ENCODE data around the gene TMEM145. TPM values are rescaled to one million over a fixed set of nuclear protein-coding genes. Genes with fewer than 3 reads are reported as not detected.

TMEM145 gene
- total RNA-seq, 4 donors from 2014 or later: not detected

- Histone ChIP-seq H3K4me1 (peaks cover 23 to 39% (median 27%) of the 10 kb centered on the region in 4 donors), H3K4me3 (peak overlapping the region in 2 of 4 donors; percentile 93 to 96), H3K36me3 (no peaks in the 10 kb centered on the region), H3K27me3 (peaks cover 36% of the 10 kb centered on the region), H3K9me3 (no peaks in the 10 kb centered on the region), H3K27ac (no peak overlapping the region)
- in situ Hi-C loops (cut with MboI; ENCODE audit: low pct_ligation_motif_present in 1 of 4, low pct_unique_long_range_greater_than_20kb in 1 of 4, low sequenced_read_pairs in 3 of 4) (loop anchor here (10.0 to 25.0 kb wide), 3 partner anchors 189 to 212 kb away; partner anchors contain the start of gene POU2F2 (in 1 of the 4)), intact Hi-C loops (cut with DNase I; ENCODE audit: low total_unique reads) (loop anchor here (10.0 kb wide), 1 partner anchor 189 kb away; the partner anchor contains the start of gene POU2F2)
- TF ChIP-seq CTCF (IDR thresholded peaks at IDR 0.05) (peak in 1 of 5 experiments; percentile 8), POLR2AphosphoS5 (IDR thresholded peaks at IDR 0.05) (no peak)
- 8% methylated on average over 42 of the region's 92 CpGs; no CpG with 5 or more reads in 1 of the 2 donors for WGBS, 2 donors (ENCODE audit: low coverage in 1 of 2)
- peak; percentile 32 for DNase-seq
Observed at GRCh38 chr19:42323852-42324654, 10.9 kb downstream of the TMEM145 start.

DNA sequence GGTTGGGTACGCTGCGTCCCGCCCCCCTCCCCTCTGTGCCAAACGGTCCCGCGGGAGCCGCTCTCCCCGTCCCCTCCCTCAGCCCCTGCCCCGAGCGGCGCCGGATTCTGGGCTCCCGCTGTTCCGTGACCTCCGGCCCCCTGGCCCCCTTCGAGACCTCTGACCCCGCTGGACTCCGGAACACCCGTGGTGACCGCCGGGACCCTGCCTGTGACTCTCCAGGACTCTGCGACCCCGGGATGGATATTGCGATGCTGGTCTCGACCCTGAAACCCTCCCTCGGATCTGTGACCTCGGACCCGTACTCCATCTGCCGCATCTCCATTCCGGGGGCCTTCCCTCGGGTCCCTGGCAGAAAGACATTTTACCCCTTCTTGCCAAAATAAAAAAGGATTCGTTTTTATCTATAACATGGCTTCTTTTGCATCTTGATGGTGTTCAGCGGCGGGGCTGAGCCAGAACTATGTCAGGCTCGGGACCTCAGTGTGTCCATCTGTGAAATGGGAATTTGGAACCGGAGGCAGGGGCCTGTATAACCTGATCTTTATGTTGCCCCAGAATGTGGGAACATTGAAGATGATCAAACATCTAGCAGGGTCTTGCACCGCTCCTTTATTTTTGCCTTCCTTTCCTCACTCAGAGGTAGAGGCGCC, 11.7 kb downstream of the TMEM145 start:
- Histone ChIP-seq H3K9me3 (no peaks in the 10 kb centered on the region), H3K27me3 (peaks cover 36% of the 10 kb centered on the region), H3K4me3 (peak overlapping the region in 2 of 4 donors; percentile 93 to 96), H3K4me1 (peaks cover 23 to 39% (median 27%) of the 10 kb centered on the region in 4 donors), H3K27ac (peak overlapping the region in 1 of 4 donors; percentile 83), H3K36me3 (no peaks in the 10 kb centered on the region)
- WGBS, 2 donors (ENCODE audit: low coverage in 1 of 2): 6% methylated on average over 30 of the region's 38 CpGs; no CpG with 5 or more reads in 1 of the 2 donors
- intact Hi-C loops (cut with DNase I; ENCODE audit: low total_unique reads): loop anchor here (10.0 kb wide), 1 partner anchor 190 kb away; the partner anchor contains the start of gene POU2F2
- DNase-seq: peak; percentile 22
- TF ChIP-seq POLR2A (IDR thresholded peaks at IDR 0.05) (no peak), CTCF (IDR thresholded peaks at IDR 0.05) (peak in 3 of 5 experiments; percentile 80 to 95 (median 91))
- in situ Hi-C loops (cut with MboI; ENCODE audit: low pct_ligation_motif_present in 1 of 4, low pct_unique_long_range_greater_than_20kb in 1 of 4, low sequenced_read_pairs in 3 of 4): loop anchor here (10.0 to 25.0 kb wide), 3 partner anchors 190 to 212 kb away; partner anchors contain the start of gene POU2F2 (in 1 of the 4)

GRCh38 chr19:42325308-42325895, 12.3 kb downstream of the TMEM145 start, which contains the start of gene MEGF8:
Gene MEGF8, plus strand, starts transcription at chr19:42325635. Its CDS starts 609 bp downstream, at chr19:42326244.
- H3K27me3 ChIP-seq: peaks cover 36% of the 10 kb centered on the region
- no peak for TF ChIP-seq EP300 (IDR thresholded peaks at IDR 0.05; ENCODE audit: low read depth)
- TF ChIP-seq POLR2AphosphoS5 (IDR thresholded peaks at IDR 0.05): peak; percentile 63 to 87 (median 85)
- peak in 2 of 5 experiments; percentile 77 to 86 for TF ChIP-seq CTCF (IDR thresholded peaks at IDR 0.05)
- TF ChIP-seq POLR2A (IDR thresholded peaks at IDR 0.05): peak; percentile 81
- no peaks in the 10 kb centered on the region for H3K36me3 ChIP-seq
- peaks cover 23 to 39% (median 27%) of the 10 kb centered on the region in 4 donors for H3K4me1 ChIP-seq
- no peaks in the 10 kb centered on the region for H3K9me3 ChIP-seq
- in situ Hi-C loops (cut with MboI; ENCODE audit: low pct_ligation_motif_present in 1 of 4, low pct_unique_long_range_greater_than_20kb in 1 of 4, low sequenced_read_pairs in 3 of 4): loop anchor here in 2 of 4 donors (10.0 kb wide), 2 partner anchors 191 to 211 kb away; partner anchors contain the start of gene POU2F2 (in 1 of the 2)
- H3K27ac ChIP-seq: peak within 1 kb of the TSS; percentile 73 to 88 (median 86)
- 0% methylated on average over 32 of the region's 45 CpGs; no CpG with 5 or more reads in 1 of the 2 donors for WGBS, 2 donors (ENCODE audit: low coverage in 1 of 2)
- H3K4me3 ChIP-seq: peak within 1 kb of the TSS; percentile 49 to 96 (median 86)
- intact Hi-C loops (cut with DNase I; ENCODE audit: low total_unique reads): loop anchor here (10.0 kb wide), 1 partner anchor 191 kb away; the partner anchor contains the start of gene POU2F2
- DNase-seq: peak; percentile 99

Data from transverse colon (tissue), 4 donors.